K562 (cell line): Measurements from ENCODE around the gene SLK. TPM values are rescaled to one million over a fixed set of nuclear protein-coding genes. Genes with fewer than 3 reads are reported as not detected.

Source experiments
- AFF1 ChIP-seq, 2 experiments: fragments of 450-650 bp; IDR thresholded peaks; 2 replicates each; pipeline ENCODE4 v1.6.1; 2018; ENCODE audit warnings: mild to moderate bottlenecking in 2 of 2, low read depth in 1 of 2; ENCODE audit not compliant: partially characterized antibody in 2 of 2
- KLF1 ChIP-seq: fragments of 450-650 bp; IDR thresholded peaks from 2 replicates; pipeline ENCODE4 v1.6.1; 2016; ENCODE audit warnings: missing genetic modification characterization, missing compliant biosample characterization
- NFRKB ChIP-seq: fragments of 450-650 bp; IDR thresholded peaks from 2 replicates; pipeline ENCODE4 v1.6.1; 2016; ENCODE audit warnings: low read depth
- SIN3B ChIP-seq: fragments of 450-650 bp; IDR thresholded peaks from 2 replicates; pipeline ENCODE4 v1.6.1; 2017; ENCODE audit warnings: low read depth, mild to moderate bottlenecking, moderate library complexity
- SMARCB1 ChIP-seq: IDR thresholded peaks from 2 replicates; pipeline ENCODE4 v1.6.1; 2011; ENCODE audit warnings: improper control_type of control experiment, low read depth; ENCODE audit not compliant: insufficient read length
- SMARCE1 ChIP-seq: fragments of 450-650 bp; IDR thresholded peaks from 2 replicates; pipeline ENCODE4 v1.7.1; 2016; ENCODE audit warnings: mild to moderate bottlenecking
- polyA plus RNA-seq, 8 experiments: library from polyadenylated mRNA; depleted of rRNA in 4 of 8; stranded (reverse) in 5 of 8; unstranded in 3 of 8; fragments of >200 nt; fragmentation: Nextera tagmentation in 2 of 8; fragmentation: Illumina TruSeq in 1 of 8; extraction: Ambion mirVana in 2 of 8; extraction: Trizol in 1 of 8; gene quantifications; 2 replicates each; pipeline versions ENCODE4 v1.2.1 to v1.2.3, GENCODE V29; 2011 to 2014; ENCODE audit warnings: inconsistent platforms in 1 of 8, missing spikeins in 1 of 8
- total RNA-seq, 7 experiments: library from RNA; depleted of rRNA in 6 of 7; stranded (reverse); fragments of >200 nt in 6 of 7; fragmentation: Illumina TruSeq in 2 of 7; extraction: Trizol in 2 of 7; gene quantifications; 2 replicates each; pipeline versions ENCODE4 v1.2.1 to v1.2.3, GENCODE V29; 2011 to 2021; ENCODE audit warnings: low replicate concordance in 1 of 7
- TF ChIP-seq, protein P1 (sequence below): sonication (generic); formaldehyde crosslinking; IDR thresholded peaks from 2 replicates; pipeline ENCODE4 v1.8.0; 2022; ENCODE audit warnings: missing genetic modification reagents, mild to moderate bottlenecking, borderline replicate concordance

Gene SLK
- total and polyA plus RNA-seq, 9 of the 15 experiments (the other 6 are each of a cell fraction or from before 2014, with no cell fraction given) = 8.2 to 40.0 (median 23.4) TPM

- TF ChIP-seq AFF1 (IDR thresholded peaks at IDR 0.05; ENCODE audit: low read depth in 1 of 2, partially characterized antibody in 2 of 2) = no peak
- TF ChIP-seq NFRKB = no peak
- TF ChIP-seq KLF1 = no peak
- 0 out of 2 replicates have a peak, but pooled peaks have one; percentile 51 for TF ChIP-seq SMARCE1
- TF ChIP-seq SMARCB1 = no peak
- TF ChIP-seq, protein P1, sequence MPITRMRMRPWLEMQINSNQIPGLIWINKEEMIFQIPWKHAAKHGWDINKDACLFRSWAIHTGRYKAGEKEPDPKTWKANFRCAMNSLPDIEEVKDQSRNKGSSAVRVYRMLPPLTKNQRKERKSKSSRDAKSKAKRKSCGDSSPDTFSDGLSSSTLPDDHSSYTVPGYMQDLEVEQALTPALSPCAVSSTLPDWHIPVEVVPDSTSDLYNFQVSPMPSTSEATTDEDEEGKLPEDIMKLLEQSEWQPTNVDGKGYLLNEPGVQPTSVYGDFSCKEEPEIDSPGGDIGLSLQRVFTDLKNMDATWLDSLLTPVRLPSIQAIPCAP (CRISPR knock-in tag) = no peak
- 0 out of 2 replicates have a peak, but pooled peaks have one; percentile 6 for TF ChIP-seq SIN3B
Measured at GRCh38 chr10:103967448-103968071, 620 bp downstream of the SLK start (continued).
